Ovary (tissue), 3 donors: ENCODE results near the gene ASB15.

Experiments used
- CTCF ChIP-seq, 3 donors: fragments of 450-650 bp in 2 of 3; fragments of 200-600 bp in 1 of 3; IDR thresholded peaks; one replicate each; pipeline versions ENCODE4 v1.5.1 to v1.8.0; 2016 to 2022; ENCODE audit warnings: antibody characterized with exemption in 3 of 3, mild to moderate bottlenecking in 1 of 3
- EP300 ChIP-seq: sonication (generic); formaldehyde crosslinking; IDR thresholded peaks from one replicate; pipeline ENCODE4 v1.6.1; 2017; ENCODE audit warnings: antibody characterized with exemption
- POLR2A ChIP-seq: fragments of 450-650 bp; IDR thresholded peaks from one replicate; pipeline ENCODE4 v1.6.1; 2017; ENCODE audit warnings: antibody characterized with exemption, mild to moderate bottlenecking, moderate library complexity
- donor health status: DM: no; HTN: no; CAD: no.

- TF ChIP-seq POLR2A (no peak), CTCF (IDR thresholded peaks at IDR 0.05) (no peak), EP300 (no peak)
These were observed 31.2 kb downstream of the ASB15 start for GRCh38 chr7:123632808-123633207.
